ENCODE data around the gene BMAL1. TPM values are rescaled to one million over a fixed set of nuclear protein-coding genes. Genes with fewer than 3 reads are reported as not detected.

Gene BMAL1
- total RNA-seq, 6 experiments from 2014 or later = 6.9 to 10.4 (median 7.5) TPM

DNA sequence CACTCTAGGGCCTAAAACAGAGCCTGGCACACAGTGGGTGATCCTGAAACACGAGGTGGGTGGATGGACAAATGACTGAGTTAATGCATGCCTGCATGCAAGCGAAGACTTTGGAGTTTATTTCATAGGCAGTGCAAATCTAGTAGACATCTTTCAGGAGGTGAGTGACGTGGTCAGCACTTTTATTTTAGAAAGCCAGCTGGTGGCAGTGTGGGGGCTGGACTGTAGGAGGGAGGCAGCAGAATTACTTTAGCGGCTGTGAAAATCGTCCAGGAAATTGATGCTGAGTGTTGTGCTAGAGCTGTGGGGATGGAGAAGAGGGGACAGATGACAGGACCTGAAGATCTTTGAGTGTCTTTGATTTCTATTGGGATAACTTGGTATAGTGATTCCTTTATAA is 47.1 kb downstream of the BMAL1 start:
- DNase-seq = no peak
- Mint-ChIP-seq H3K9me3 (no peaks in the 10 kb centered on the region), H3K4me1 (ENCODE audit: low read depth) (peaks cover 23% of the 10 kb centered on the region), H3K36me3 (ENCODE audit: low read depth) (no peaks in the 10 kb centered on the region), H3K27ac (no peak overlapping the region), H3K4me3 (no peak overlapping the region), H3K27me3 (ENCODE audit: insufficient read depth) (no peaks in the 10 kb centered on the region; the same call in none of the 2 replicates)
- TF ChIP-seq, protein P1, sequence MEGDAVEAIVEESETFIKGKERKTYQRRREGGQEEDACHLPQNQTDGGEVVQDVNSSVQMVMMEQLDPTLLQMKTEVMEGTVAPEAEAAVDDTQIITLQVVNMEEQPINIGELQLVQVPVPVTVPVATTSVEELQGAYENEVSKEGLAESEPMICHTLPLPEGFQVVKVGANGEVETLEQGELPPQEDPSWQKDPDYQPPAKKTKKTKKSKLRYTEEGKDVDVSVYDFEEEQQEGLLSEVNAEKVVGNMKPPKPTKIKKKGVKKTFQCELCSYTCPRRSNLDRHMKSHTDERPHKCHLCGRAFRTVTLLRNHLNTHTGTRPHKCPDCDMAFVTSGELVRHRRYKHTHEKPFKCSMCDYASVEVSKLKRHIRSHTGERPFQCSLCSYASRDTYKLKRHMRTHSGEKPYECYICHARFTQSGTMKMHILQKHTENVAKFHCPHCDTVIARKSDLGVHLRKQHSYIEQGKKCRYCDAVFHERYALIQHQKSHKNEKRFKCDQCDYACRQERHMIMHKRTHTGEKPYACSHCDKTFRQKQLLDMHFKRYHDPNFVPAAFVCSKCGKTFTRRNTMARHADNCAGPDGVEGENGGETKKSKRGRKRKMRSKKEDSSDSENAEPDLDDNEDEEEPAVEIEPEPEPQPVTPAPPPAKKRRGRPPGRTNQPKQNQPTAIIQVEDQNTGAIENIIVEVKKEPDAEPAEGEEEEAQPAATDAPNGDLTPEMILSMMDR (IDR thresholded peaks at IDR 0.05) = no peak

DNA sequence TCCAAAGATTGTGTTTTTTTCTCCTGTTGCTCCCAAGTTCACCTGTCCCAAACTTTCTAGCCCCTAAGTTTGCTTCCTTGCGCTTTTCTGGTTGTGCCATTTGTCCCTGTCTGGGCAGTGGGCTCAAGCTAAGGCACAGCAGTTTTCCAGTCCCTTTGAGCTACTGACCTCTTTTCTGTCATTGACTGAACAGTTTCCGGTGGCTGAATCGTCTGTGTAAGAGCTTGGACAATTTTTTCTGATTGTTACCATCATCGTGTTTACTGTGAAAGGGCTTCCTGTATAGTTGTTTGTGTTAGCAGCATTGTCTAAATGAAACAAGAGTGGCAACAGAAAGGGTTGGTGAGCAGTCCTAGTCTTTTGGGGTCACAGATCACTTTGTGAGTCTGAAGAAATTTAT is 49.8 kb downstream of the BMAL1 start:
- Mint-ChIP-seq H3K4me3 (no peak overlapping the region), H3K9me3 (no peaks in the 10 kb centered on the region), H3K27me3 (ENCODE audit: insufficient read depth) (peaks cover 2% of the 10 kb centered on the region), H3K4me1 (ENCODE audit: low read depth) (peaks cover 29% of the 10 kb centered on the region), H3K36me3 (ENCODE audit: low read depth) (no peaks in the 10 kb centered on the region), H3K27ac (no peak overlapping the region)
- DNase-seq = no peak
- TF ChIP-seq, protein P1 (IDR thresholded peaks at IDR 0.05) = no peak

DNA sequence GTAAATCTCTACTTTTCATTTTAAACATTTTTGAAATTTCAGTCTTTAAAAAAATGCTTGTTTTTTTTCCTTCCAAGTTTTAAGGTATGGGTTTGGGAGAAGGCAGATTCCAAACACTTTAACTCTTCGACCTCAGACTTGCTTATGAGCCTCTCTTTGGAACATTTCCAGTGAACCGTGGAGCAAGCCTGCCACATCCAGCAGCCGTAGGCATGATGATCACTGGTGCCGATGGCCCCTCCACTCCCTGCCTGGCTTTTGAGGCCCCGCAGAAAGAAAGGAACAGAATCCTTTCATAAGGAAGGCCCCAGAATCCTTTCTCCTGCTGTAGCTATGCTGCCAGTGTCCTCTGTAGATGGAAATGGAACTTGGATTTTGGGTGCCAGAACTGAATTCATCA is 50.7 kb downstream of the BMAL1 start:
- peaks cover 2% of the 10 kb centered on the region for H3K27me3 Mint-ChIP-seq (ENCODE audit: insufficient read depth)
- H3K4me3 Mint-ChIP-seq = no peak overlapping the region
- H3K27ac Mint-ChIP-seq = no peak overlapping the region
- no peak for DNase-seq
- no peaks in the 10 kb centered on the region for H3K9me3 Mint-ChIP-seq
- H3K4me1 Mint-ChIP-seq (ENCODE audit: low read depth) = peaks cover 37% of the 10 kb centered on the region
- TF ChIP-seq, protein P1 (IDR thresholded peaks at IDR 0.05) = no peak
- H3K36me3 Mint-ChIP-seq (ENCODE audit: low read depth) = no peaks in the 10 kb centered on the region

DNA sequence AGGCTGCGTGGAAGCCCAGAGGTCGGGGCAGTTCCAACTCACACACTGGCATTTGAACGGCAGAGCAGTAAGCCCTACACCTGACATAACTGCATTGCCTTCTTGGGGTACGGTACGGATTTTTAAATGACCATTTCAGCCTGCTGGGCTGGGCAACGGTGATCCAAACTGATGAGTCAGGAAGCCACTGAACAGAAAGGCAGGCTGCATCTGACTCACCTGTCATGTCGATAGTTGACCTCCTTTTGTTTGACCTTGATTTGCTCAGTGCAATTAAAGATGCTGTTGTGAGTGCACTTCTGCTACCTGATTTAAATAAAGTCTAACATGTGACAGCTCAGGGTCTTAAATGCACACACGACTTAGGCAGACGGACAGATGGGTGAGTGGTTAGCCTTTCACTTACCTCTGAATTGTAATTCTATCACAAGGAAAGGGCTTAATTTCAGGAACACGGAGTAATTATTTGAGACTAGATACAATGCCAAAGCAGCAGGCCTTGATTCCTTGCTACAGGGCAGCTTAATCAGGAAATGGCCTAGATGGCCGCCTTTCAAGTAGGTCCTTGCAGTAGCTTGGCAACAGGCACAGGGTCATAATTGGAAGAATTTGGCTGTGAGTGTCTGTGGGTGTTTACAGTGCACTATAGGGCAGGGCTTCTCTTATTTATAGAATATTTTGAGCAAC is 52.2 kb downstream of the BMAL1 start:
- H3K4me3 Mint-ChIP-seq = no peak overlapping the region
- H3K4me1 Mint-ChIP-seq (ENCODE audit: low read depth) = peaks cover 43% of the 10 kb centered on the region
- H3K27ac Mint-ChIP-seq = no peak overlapping the region
- no peaks in the 10 kb centered on the region for H3K36me3 Mint-ChIP-seq (ENCODE audit: low read depth)
- no peaks in the 10 kb centered on the region for H3K9me3 Mint-ChIP-seq
- DNase-seq = no peak
- TF ChIP-seq, protein P1 (IDR thresholded peaks at IDR 0.05) = no peak
- H3K27me3 Mint-ChIP-seq (ENCODE audit: insufficient read depth) = peaks cover 2% of the 10 kb centered on the region

DNA sequence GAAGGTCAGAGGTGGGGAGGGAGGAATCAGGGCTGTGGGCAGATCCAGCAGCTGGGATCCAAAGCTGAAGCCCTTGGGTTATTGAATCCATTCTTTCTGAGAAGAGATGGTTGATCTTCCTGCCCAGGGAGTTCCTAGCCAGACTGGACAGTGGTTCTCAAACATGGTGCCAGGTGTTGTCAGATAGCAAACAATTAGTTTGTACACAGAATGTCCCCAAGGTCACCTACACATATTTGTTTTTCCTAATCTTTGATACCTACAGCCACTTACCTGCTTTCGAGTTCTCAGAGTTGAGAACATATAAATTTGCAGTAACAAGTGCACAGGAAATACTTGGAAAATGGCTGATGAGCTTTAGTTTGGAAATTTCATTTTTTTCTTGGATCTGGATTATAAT is 54.5 kb downstream of the BMAL1 start:
- no peak overlapping the region for H3K4me3 Mint-ChIP-seq
- peaks cover 2% of the 10 kb centered on the region for H3K27me3 Mint-ChIP-seq (ENCODE audit: insufficient read depth)
- no peaks in the 10 kb centered on the region for H3K9me3 Mint-ChIP-seq
- no peaks in the 10 kb centered on the region for H3K36me3 Mint-ChIP-seq (ENCODE audit: low read depth)
- H3K4me1 Mint-ChIP-seq (ENCODE audit: low read depth) = peaks cover 64% of the 10 kb centered on the region
- H3K27ac Mint-ChIP-seq = no peak overlapping the region
- no peak for DNase-seq
- TF ChIP-seq, protein P1 (IDR thresholded peaks at IDR 0.05) = no peak

All from HFFc6 (cell line).